Medulla oblongata (tissue), 1 donor: Measurements from ENCODE around the gene CAMTA1.
"Not testable (repeated sequence)": the region's sequence is repeated elsewhere in the genome, so short reads cannot be mapped to it uniquely, and the experiment has no call there.

Experiments used
- DNase-seq: peaks from one replicate; pipeline ENCODE4 v3.0.0-alpha.2; 2015; ENCODE audit errors: extremely low spot score

The CAMTA1 gene

GRCh38 chr1:6810146-6810734 is 25.0 kb downstream of the CAMTA1 start:
- not testable (repeated sequence) for DNase-seq

- DNase-seq: no peak
These were observed 26.3 kb downstream of the CAMTA1 start for GRCh38 chr1:6811583-6811982.

GRCh38 chr1:6813165-6813564 is 27.9 kb downstream of the CAMTA1 start:
- no peak for DNase-seq

GRCh38 chr1:6815726-6816125 is 30.5 kb downstream of the CAMTA1 start:
- no peak for DNase-seq

GRCh38 chr1:6819246-6820040 is 34.2 kb downstream of the CAMTA1 start:
- DNase-seq: no peak

- no peak for DNase-seq
These were observed 35.6 kb downstream of the CAMTA1 start for GRCh38 chr1:6820899-6821298.

GRCh38 chr1:6822530-6823359 is 37.5 kb downstream of the CAMTA1 start:
- no peak for DNase-seq

GRCh38 chr1:6823793-6824192 is 38.5 kb downstream of the CAMTA1 start:
- DNase-seq: no peak

GRCh38 chr1:6824665-6825368 is 39.6 kb downstream of the CAMTA1 start:
- DNase-seq: no peak

- no peak for DNase-seq
These were observed 40.6 kb downstream of the CAMTA1 start for GRCh38 chr1:6825828-6826227.

GRCh38 chr1:6827079-6827478 is 41.8 kb downstream of the CAMTA1 start:
- no peak for DNase-seq

GRCh38 chr1:6827630-6828165 is 42.4 kb downstream of the CAMTA1 start:
- DNase-seq: peak; percentile 25

GRCh38 chr1:6831366-6831765 is 46.1 kb downstream of the CAMTA1 start:
- DNase-seq: no peak

- DNase-seq: not testable (repeated sequence)
These were observed 46.8 kb downstream of the CAMTA1 start for GRCh38 chr1:6832006-6832405.

- DNase-seq: no peak
These were observed 47.4 kb downstream of the CAMTA1 start for GRCh38 chr1:6832531-6833188.

- DNase-seq: no peak
These were observed 48.5 kb downstream of the CAMTA1 start for GRCh38 chr1:6833804-6834203.

- no peak for DNase-seq
These were observed 49.1 kb downstream of the CAMTA1 start for GRCh38 chr1:6834366-6834765.

- no peak for DNase-seq
These were observed 49.9 kb downstream of the CAMTA1 start for GRCh38 chr1:6835139-6835538.

GRCh38 chr1:6842301-6842700 is 57.0 kb downstream of the CAMTA1 start:
- DNase-seq: peak; percentile 57

GRCh38 chr1:6845786-6846185 is 60.5 kb downstream of the CAMTA1 start:
- DNase-seq: not testable (repeated sequence)

GRCh38 chr1:6848816-6849215 is 63.6 kb downstream of the CAMTA1 start:
- no peak for DNase-seq
